K562 (cell line): ENCODE data around the gene KPRP. TPM values are rescaled to one million over a fixed set of nuclear protein-coding genes. Genes with fewer than 3 reads are reported as not detected.

Experiments used
- ATAC-seq: fragments of 200-7000 bp; cut with Tn5 transposase; 3 replicates; pipeline ENCODE4 v1.9.1; 2020; ENCODE audit warnings: moderate library complexity
- BruUV-seq: library from RNA; stranded (reverse); fragments of 400-500 nt; replicated peaks from 2 replicates; lab custom pipeline; 2021; lab: Mats Ljungman, UMichigan
- CTCF ChIA-PET: fragments of 300-600 bp; formaldehyde crosslinking; extraction: SDS; loops from one replicate; lab custom pipeline; 2021; ENCODE audit warnings: low intra/inter-chr PET ratio; lab: Yijun Ruan, JAX
- POLR2A ChIA-PET: fragments of 300-600, 350-650 bp; sonication (Branson Sonifier 250); formaldehyde crosslinking; extraction: SDS; loops from one replicate; lab custom pipeline; 2021; ENCODE audit warnings: antibody characterized with exemption, inconsistent platforms; lab: Yijun Ruan, JAX
- DNase-seq, 4 experiments: peaks; one replicate each; pipeline versions ENCODE4 v3.0.0 to v3.0.0-alpha.2; 2011 to 2018; ENCODE audit warnings: low spot score in 3 of 4, mixed read lengths in 3 of 4; ENCODE audit errors: extremely low read depth in 1 of 4
- FAIRE-seq: peaks from 2 replicates; lab custom pipeline; 2011; peaks lifted over from hg19 to GRCh38; lab: Jason Lieb, UNC
- H2AFZ ChIP-seq: 2 replicates; pipeline ENCODE4 v1.6.0; 2011; ENCODE audit warnings: low read depth, low read length, control low read depth, inconsistent platforms
- H3K27ac ChIP-seq: fragments of 200-600 bp; 3 replicates; pipeline ENCODE4 v1.8.0; 2011; ENCODE audit warnings: low read depth, mild to moderate bottlenecking, control low read depth, inconsistent platforms, low read length, moderate library complexity, mixed read lengths; ENCODE audit errors: extremely low read depth
- H3K27me3 ChIP-seq, 2 experiments: fragments of 300-600 bp in 1 of 2; 2 replicates in 1 of 2; 3 replicates in 1 of 2; pipeline versions ENCODE4 v1.6.0 to v1.8.0; 2011; ENCODE audit warnings: inconsistent platforms in 2 of 2, low read length in 2 of 2, mild to moderate bottlenecking in 1 of 2, mixed read lengths in 1 of 2, moderate library complexity in 1 of 2; ENCODE audit not compliant: control insufficient read depth in 2 of 2, insufficient read depth in 2 of 2
- H3K36me3 ChIP-seq: fragments of 300-600 bp; 3 replicates; pipeline ENCODE4 v1.8.0; 2011; ENCODE audit warnings: mild to moderate bottlenecking, low read length, inconsistent platforms; ENCODE audit not compliant: control insufficient read depth, insufficient read depth
- H3K4me1 ChIP-seq, 2 experiments: fragments of 200-600 bp in 1 of 2; replicated peaks in 1 of 2; 2 replicates in 1 of 2; 3 replicates in 1 of 2; pipeline versions ENCODE4 v1.5.1 to v1.8.0; 2011; ENCODE audit warnings: inconsistent platforms in 2 of 2, low read length in 2 of 2, mild to moderate bottlenecking in 1 of 2, mixed read lengths in 1 of 2, moderate library complexity in 1 of 2; ENCODE audit not compliant: control insufficient read depth in 2 of 2, insufficient read depth in 2 of 2
- H3K4me2 ChIP-seq: 2 replicates; pipeline ENCODE4 v1.6.1; 2011; ENCODE audit warnings: low read length, control low read depth, inconsistent platforms, mixed read lengths; ENCODE audit not compliant: insufficient read depth
- H3K4me3 ChIP-seq: fragments of 200-600 bp; sonication (generic), shearing (Covaris generic); 2 replicates; pipeline ENCODE4 v1.5.1; 2016; ENCODE audit warnings: control low read depth, inconsistent platforms
- H3K79me2 ChIP-seq: fragments of 200-600 bp; 3 replicates; pipeline ENCODE4 v1.8.0; 2011; ENCODE audit warnings: low read length, inconsistent platforms; ENCODE audit not compliant: control insufficient read depth, insufficient read depth
- H3K9ac ChIP-seq, 2 experiments: 2 replicates each; pipeline versions ENCODE4 v1.6.0 to v1.6.1; 2011; ENCODE audit warnings: low read depth in 2 of 2, low read length in 2 of 2, control low read depth in 1 of 2, inconsistent platforms in 1 of 2, mild to moderate bottlenecking in 1 of 2, mixed read lengths in 1 of 2; ENCODE audit not compliant: insufficient read depth in 1 of 2
- H3K9me1 ChIP-seq: one replicate; pipeline ENCODE4 v1.6.0; 2011; ENCODE audit warnings: inconsistent platforms, mild to moderate bottlenecking, low read length, moderate library complexity; ENCODE audit not compliant: control insufficient read depth, insufficient read depth
- H3K9me3 ChIP-seq: replicated peaks from 2 replicates; pipeline ENCODE4 v1.5.1; 2011; ENCODE audit warnings: low read depth, low read length, inconsistent platforms; ENCODE audit not compliant: control insufficient read depth, insufficient read depth
- H4K20me1 ChIP-seq: replicated peaks from 2 replicates; pipeline ENCODE4 v1.6.1; 2011; ENCODE audit warnings: low read length, inconsistent platforms, mixed read lengths; ENCODE audit not compliant: control insufficient read depth, insufficient read depth
- ARHGAP35 ChIP-seq: fragments of 450-650 bp; IDR thresholded peaks from 2 replicates; pipeline ENCODE4 v1.6.1; 2018; ENCODE audit not compliant: partially characterized antibody
- ATF1 ChIP-seq, 2 experiments: fragments of 450-650 bp in 1 of 2; IDR thresholded peaks; 2 replicates each; pipeline ENCODE4 v1.6.1; 2016; ENCODE audit warnings: missing compliant biosample characterization in 1 of 2, missing genetic modification characterization in 1 of 2
- CBX1 ChIP-seq: sonication (generic); IDR thresholded peaks from 2 replicates; pipeline ENCODE4 v1.6.1; 2016; ENCODE audit warnings: antibody characterized with exemption, low read depth, mild to moderate bottlenecking
- ELF1 ChIP-seq: fragments of 200-800 bp; sonication (Bioruptor generic); IDR thresholded peaks from 2 replicates; pipeline ENCODE4 v1.6.1; 2016; ENCODE audit warnings: missing genetic modification characterization, missing compliant biosample characterization
- HDAC6 ChIP-seq: IDR thresholded peaks from 2 replicates; pipeline ENCODE4 v1.6.1; 2012; ENCODE audit warnings: low read depth, mild to moderate bottlenecking, control low read depth, inconsistent platforms, low read length, moderate library complexity
- MECOM ChIP-seq: fragments of 250-450 bp; sonication (Bioruptor Pico); IDR thresholded peaks from 2 replicates; pipeline ENCODE4 v1.8.0; 2022; ENCODE audit warnings: inconsistent platforms
- MEIS2 ChIP-seq: fragments of 450-650 bp; IDR thresholded peaks from 2 replicates; pipeline ENCODE4 v1.6.1; 2014; ENCODE audit warnings: mild to moderate bottlenecking; ENCODE audit not compliant: partially characterized antibody
- MTA3 ChIP-seq: fragments of 450-650 bp; formaldehyde crosslinking; IDR thresholded peaks from 2 replicates; pipeline ENCODE4 v1.6.1; 2017; ENCODE audit warnings: mild to moderate bottlenecking, borderline replicate concordance
- NCOA4 ChIP-seq: fragments of 450-650 bp; IDR thresholded peaks from 2 replicates; pipeline ENCODE4 v1.6.1; 2018; ENCODE audit warnings: mild to moderate bottlenecking; ENCODE audit not compliant: partially characterized antibody
- NR3C1 ChIP-seq: sonication (generic); formaldehyde crosslinking; IDR thresholded peaks from 2 replicates; pipeline ENCODE4 v1.8.1; 2022; ENCODE audit warnings: missing genetic modification reagents
- POLR2AphosphoS2 ChIP-seq: IDR thresholded peaks from 2 replicates; pipeline ENCODE4 v1.6.1; 2012; ENCODE audit warnings: low read length, improper control_type of control experiment
- PTRF ChIP-seq: fragments of 450-650 bp; IDR thresholded peaks from 2 replicates; pipeline ENCODE4 v1.6.1; 2016; ENCODE audit warnings: mild to moderate bottlenecking, missing genetic modification characterization, missing compliant biosample characterization
- SREBF1 ChIP-seq: fragments of 150-350 bp; IDR thresholded peaks from 2 replicates; pipeline ENCODE4 v1.6.1; 2014; ENCODE audit warnings: antibody characterized with exemption, low read depth, low read length, borderline replicate concordance
- ZNF24 ChIP-seq: fragments of 450-650 bp; IDR thresholded peaks from 2 replicates; pipeline ENCODE4 v1.6.1; 2016
- ZNF76 ChIP-seq: fragments of 250-450 bp; sonication (Bioruptor Pico); IDR thresholded peaks from 2 replicates; pipeline ENCODE4 v1.4.0; 2020; ENCODE audit warnings: mild to moderate bottlenecking, moderate library complexity, borderline replicate concordance
- ZNF766 ChIP-seq: fragments of 200-800 bp; sonication (Bioruptor generic); conservative IDR thresholded peaks from 2 replicates; pipeline ENCODE4 v1.6.1; 2016; ENCODE audit warnings: missing genetic modification characterization, missing compliant biosample characterization
- WGBS: fragments of 100-300 bp; shearing (Covaris generic); methylation state at CpG from one replicate; pipeline ENCODE4 v1.1.6; 2016; ENCODE audit warnings: low coverage, mixed read lengths; ENCODE audit not compliant: insufficient coverage; ENCODE audit errors: missing lambda C conversion rate; 5-methylcytosine and 5-hydroxymethylcytosine counted together
- in situ Hi-C: fragments of 300-500 bp; cut with MboI; formaldehyde crosslinking; loops from 4 replicates; pipeline ENCODE4 v1.15.0; 2018; ENCODE audit warnings: inconsistent platforms, mixed read lengths
- intact Hi-C: fragments of 100-400 bp; cut with micrococcal nuclease; formaldehyde crosslinking; loops from 2 replicates; pipeline ENCODE4 v1.14.2; 2022
- polyA plus RNA-seq, 8 experiments: library from polyadenylated mRNA; depleted of rRNA in 4 of 8; stranded (reverse) in 5 of 8; unstranded in 3 of 8; fragments of >200 nt; fragmentation: Nextera tagmentation in 2 of 8; fragmentation: Illumina TruSeq in 1 of 8; extraction: Ambion mirVana in 2 of 8; extraction: Trizol in 1 of 8; gene quantifications; 2 replicates each; pipeline versions ENCODE4 v1.2.1 to v1.2.3, GENCODE V29; 2011 to 2014; ENCODE audit warnings: inconsistent platforms in 1 of 8, missing spikeins in 1 of 8
- total RNA-seq, 7 experiments: library from RNA; depleted of rRNA in 6 of 7; stranded (reverse); fragments of >200 nt in 6 of 7; fragmentation: Illumina TruSeq in 2 of 7; extraction: Trizol in 2 of 7; gene quantifications; 2 replicates each; pipeline versions ENCODE4 v1.2.1 to v1.2.3, GENCODE V29; 2011 to 2021; ENCODE audit warnings: low replicate concordance in 1 of 7
- TF ChIP-seq, protein P1 (sequence below): sonication (generic); formaldehyde crosslinking; IDR thresholded peaks from 2 replicates; pipeline ENCODE4 v1.8.0; 2023; ENCODE audit warnings: mild to moderate bottlenecking, missing genetic modification reagents
- TF ChIP-seq, protein P2 (sequence below): fragments of 450-650 bp; formaldehyde crosslinking; IDR thresholded peaks from 2 replicates; pipeline ENCODE4 v1.4.0; 2020; ENCODE audit warnings: mild to moderate bottlenecking, moderate library complexity
- TF ChIP-seq, protein P3 (sequence below): sonication (generic); formaldehyde crosslinking; IDR thresholded peaks from 2 replicates; pipeline ENCODE4 v1.8.1; 2022; ENCODE audit warnings: missing genetic modification reagents
- TF ChIP-seq, protein P4 (sequence below), 3 experiments: fragments of 200-800 bp in 1 of 3; sonication (Bioruptor generic) in 1 of 3; sonication (generic) in 1 of 3; formaldehyde crosslinking in 1 of 3; IDR thresholded peaks; 2 replicates each; pipeline versions ENCODE4 v1.6.1 to v1.8.0; 2016 to 2022; ENCODE audit warnings: mild to moderate bottlenecking in 2 of 3, missing compliant biosample characterization in 2 of 3, missing genetic modification characterization in 2 of 3, missing genetic modification reagents in 1 of 3

KPRP gene
- total and polyA plus RNA-seq, 9 of the 15 experiments (the other 6 are each of a cell fraction or from before 2014, with no cell fraction given) = not detected

DNA sequence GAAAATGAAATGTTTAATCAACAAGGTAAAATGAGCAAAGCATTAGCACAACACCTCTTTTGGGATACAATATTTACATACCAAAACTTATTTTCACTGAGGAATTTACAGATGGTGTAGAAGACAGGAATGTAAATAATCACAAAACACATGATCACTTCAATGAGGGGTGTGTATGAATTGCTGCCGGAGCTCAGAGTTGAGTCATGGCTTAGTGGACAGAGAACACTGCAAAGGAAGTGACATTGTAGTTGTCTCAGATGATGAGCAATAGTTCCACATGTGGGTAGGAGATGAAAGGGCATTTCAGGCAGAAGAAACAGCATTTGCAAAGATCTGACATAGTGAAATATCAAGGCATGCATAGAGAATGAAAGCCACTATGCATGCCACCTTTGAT is 5.6 kb upstream of the KPRP start:
- Histone ChIP-seq H3K9me3 (no peaks in the 10 kb centered on the region), H3K4me3 (no peak overlapping the region), H3K4me1 (no peaks in the 10 kb centered on the region; a peak in 1 of 5 replicates), H3K4me2 (no peak overlapping the region), H3K36me3 (no peaks in the 10 kb centered on the region), H3K79me2 (no peaks in the 10 kb centered on the region), H3K9me1 (no peaks in the 10 kb centered on the region), H3K27ac (no peak overlapping the region), H2AFZ (no peak overlapping the region), H4K20me1 (no peaks in the 10 kb centered on the region), H3K27me3 (no peaks in the 10 kb centered on the region; a peak in 1 of 5 replicates), H3K9ac (no peak overlapping the region)
- in situ Hi-C loops (no loop called here), intact Hi-C loops (no loop called here)
- ATAC-seq = no peak
- BruUV-seq = no TSS peak
- no peak for FAIRE-seq
- DNase-seq = no peak
- POLR2A ChIA-PET = no interaction called here
- TF ChIP-seq MEIS2 (no peak), NCOA4 (no peak), ELF1 (tag) (no peak), MTA3 (no peak), HDAC6 (no peak), SREBF1 (no peak), ATF1 (CRISPR knock-in tag; IDR thresholded peaks at IDR 0.05) (no peak), ATF1 (tag; IDR thresholded peaks at IDR 0.05) (no peak), CBX1 (no peak), MECOM (CRISPR knock-in tag) (no peak), ZNF76 (CRISPR knock-in tag) (no peak), POLR2AphosphoS2 (no peak), NR3C1 (no peak), PTRF (tag) (no peak), ZNF766 (CRISPR knock-in tag) (no peak), ZNF24 (no peak), ARHGAP35 (no peak)
- TF ChIP-seq, protein P1, sequence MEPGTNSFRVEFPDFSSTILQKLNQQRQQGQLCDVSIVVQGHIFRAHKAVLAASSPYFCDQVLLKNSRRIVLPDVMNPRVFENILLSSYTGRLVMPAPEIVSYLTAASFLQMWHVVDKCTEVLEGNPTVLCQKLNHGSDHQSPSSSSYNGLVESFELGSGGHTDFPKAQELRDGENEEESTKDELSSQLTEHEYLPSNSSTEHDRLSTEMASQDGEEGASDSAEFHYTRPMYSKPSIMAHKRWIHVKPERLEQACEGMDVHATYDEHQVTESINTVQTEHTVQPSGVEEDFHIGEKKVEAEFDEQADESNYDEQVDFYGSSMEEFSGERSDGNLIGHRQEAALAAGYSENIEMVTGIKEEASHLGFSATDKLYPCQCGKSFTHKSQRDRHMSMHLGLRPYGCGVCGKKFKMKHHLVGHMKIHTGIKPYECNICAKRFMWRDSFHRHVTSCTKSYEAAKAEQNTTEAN (CRISPR knock-in tag) = no peak
- TF ChIP-seq, protein P2, sequence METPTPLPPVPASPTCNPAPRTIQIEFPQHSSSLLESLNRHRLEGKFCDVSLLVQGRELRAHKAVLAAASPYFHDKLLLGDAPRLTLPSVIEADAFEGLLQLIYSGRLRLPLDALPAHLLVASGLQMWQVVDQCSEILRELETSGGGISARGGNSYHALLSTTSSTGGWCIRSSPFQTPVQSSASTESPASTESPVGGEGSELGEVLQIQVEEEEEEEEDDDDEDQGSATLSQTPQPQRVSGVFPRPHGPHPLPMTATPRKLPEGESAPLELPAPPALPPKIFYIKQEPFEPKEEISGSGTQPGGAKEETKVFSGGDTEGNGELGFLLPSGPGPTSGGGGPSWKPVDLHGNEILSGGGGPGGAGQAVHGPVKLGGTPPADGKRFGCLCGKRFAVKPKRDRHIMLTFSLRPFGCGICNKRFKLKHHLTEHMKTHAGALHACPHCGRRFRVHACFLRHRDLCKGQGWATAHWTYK (CRISPR knock-in tag) = no peak
- TF ChIP-seq, protein P3, sequence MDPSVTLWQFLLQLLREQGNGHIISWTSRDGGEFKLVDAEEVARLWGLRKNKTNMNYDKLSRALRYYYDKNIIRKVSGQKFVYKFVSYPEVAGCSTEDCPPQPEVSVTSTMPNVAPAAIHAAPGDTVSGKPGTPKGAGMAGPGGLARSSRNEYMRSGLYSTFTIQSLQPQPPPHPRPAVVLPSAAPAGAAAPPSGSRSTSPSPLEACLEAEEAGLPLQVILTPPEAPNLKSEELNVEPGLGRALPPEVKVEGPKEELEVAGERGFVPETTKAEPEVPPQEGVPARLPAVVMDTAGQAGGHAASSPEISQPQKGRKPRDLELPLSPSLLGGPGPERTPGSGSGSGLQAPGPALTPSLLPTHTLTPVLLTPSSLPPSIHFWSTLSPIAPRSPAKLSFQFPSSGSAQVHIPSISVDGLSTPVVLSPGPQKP (CRISPR knock-in tag) = no peak
- TF ChIP-seq, protein P4, sequence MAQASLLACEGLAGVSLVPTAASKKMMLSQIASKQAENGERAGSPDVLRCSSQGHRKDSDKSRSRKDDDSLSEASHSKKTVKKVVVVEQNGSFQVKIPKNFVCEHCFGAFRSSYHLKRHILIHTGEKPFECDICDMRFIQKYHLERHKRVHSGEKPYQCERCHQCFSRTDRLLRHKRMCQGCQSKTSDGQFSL (CRISPR knock-in tag; IDR thresholded peaks at IDR 0.05) = no peak
- TF ChIP-seq, protein P4 (tag; IDR thresholded peaks at IDR 0.05) = no peak
- WGBS = 0% methylated on average over 1 of the region's 1 CpG
- CTCF ChIA-PET = no interaction called here
